GM21515 (cell line): ENCODE results near the gene CCDC102A.
A peak's percentile ranks its signal among the peaks of the same experiment; 100 is the strongest.

Experiments used
- ATAC-seq: cut with Tn5 transposase; IDR thresholded peaks from one replicate; pipeline ENCODE4 v1.9.1; 2021; ENCODE audit not compliant: unreplicated experiment

CCDC102A gene

DNA sequence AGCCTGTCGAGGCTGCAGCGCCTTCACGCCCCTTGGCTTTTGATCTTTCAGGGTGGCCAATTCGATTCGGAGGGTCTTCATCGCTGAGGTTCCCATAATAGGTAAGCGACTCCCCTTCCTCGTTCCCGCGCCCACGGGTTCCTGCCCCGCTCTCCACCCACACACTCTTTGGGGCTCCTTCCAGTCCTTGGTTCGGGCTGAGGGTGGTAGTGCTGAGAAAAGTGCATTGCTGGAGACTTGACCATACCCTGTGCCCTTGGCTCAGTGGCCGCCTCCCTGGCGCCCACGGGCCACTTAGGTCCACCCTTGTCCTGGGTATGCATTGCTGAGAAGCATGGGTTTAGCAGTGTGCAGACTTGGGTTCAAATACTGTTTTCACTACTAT, 73.4 kb downstream of the CCDC102A start:
- no peak for ATAC-seq

- ATAC-seq: peak; percentile 86
Observed at GRCh38 chr16:57462209-57462977, 74.0 kb downstream of the CCDC102A start, which contains the start of gene POLR2C. Gene POLR2C (plus strand): TSS chr16:57462679. CDS start chr16:57462725, 46 bp downstream.
